Stimulated activated CD8-positive, alpha-beta memory T cell treated with anti-CD3 and anti-CD28 coated beads, Interleukin-12 subunit alpha, Interleukin-12 subunit beta, amount 100 ng/mL, for 4 hours (primary cell): ENCODE data around the gene RHOXF1.
"Not testable (repeated sequence)": the region's sequence is repeated elsewhere in the genome, so short reads cannot be mapped to it uniquely, and the experiment has no call there.

Experiments used
- DNase-seq: peaks from one replicate; pipeline ENCODE4 v3.0.0-alpha.2; 2020; ENCODE audit warnings: low read depth

RHOXF1 gene

GRCh38 chrX:120085553-120086185 is 30.0 kb downstream of the RHOXF1 start:
- not testable (repeated sequence) for DNase-seq

- not testable (repeated sequence) for DNase-seq
These were observed 38.1 kb downstream of the RHOXF1 start, which contains the start of gene RHOXF2B for GRCh38 chrX:120077590-120077989. RHOXF2B (minus strand) TSS chrX:120077690; CDS start chrX:120077552, 138 bp downstream.

GRCh38 chrX:120066169-120066568 is 49.5 kb downstream of the RHOXF1 start:
- not testable (repeated sequence) for DNase-seq
